HG02798 (cell line): ENCODE data around the gene TGM1.
A peak's percentile ranks its signal among the peaks of the same experiment; 100 is the strongest.
"Not testable (repeated sequence)": the region's sequence is repeated elsewhere in the genome, so short reads cannot be mapped to it uniquely, and the experiment has no call there.

Experiments
- ATAC-seq: cut with Tn5 transposase; IDR thresholded peaks from one replicate; pipeline ENCODE4 v1.9.1; 2021; ENCODE audit warnings: mild to moderate bottlenecking; ENCODE audit not compliant: unreplicated experiment, poor library complexity

Gene TGM1

DNA sequence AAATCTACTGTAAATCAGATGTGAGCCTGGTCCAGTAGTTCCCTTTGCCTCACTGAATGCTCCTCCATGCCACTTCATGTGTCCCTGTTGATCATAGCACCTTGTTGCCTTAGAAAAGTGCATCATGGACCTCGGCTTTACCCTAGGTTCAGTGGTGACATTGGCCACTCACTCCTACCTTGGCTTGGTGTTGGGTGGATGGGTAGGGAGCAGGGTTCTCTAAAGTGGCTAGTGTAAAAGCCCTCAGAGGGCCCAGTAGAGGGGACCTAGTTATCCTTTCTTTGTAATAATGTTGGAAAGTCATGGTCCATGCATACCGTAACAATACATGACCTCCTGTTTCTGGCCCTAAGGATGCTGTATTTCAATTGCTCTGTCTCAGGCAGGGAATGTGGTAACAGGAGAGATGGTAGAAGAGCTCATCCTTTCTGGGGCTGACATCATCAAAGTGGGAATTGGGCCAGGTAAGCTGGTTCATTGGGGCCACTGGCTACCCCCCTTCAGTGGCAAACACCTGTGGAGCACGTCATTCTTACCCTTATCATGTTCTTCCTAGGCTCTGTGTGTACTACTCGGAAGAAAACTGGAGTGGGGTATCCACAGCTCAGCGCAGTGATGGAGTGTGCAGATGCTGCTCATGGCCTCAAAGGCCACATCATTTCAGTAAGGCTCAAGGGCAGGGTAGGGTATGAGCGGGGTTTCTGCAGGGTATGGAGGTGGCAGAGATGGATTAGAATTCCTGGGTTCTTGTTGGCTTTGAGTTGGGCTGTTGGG is 26.1 kb downstream of the TGM1 start:
- ATAC-seq: no peak

DNA sequence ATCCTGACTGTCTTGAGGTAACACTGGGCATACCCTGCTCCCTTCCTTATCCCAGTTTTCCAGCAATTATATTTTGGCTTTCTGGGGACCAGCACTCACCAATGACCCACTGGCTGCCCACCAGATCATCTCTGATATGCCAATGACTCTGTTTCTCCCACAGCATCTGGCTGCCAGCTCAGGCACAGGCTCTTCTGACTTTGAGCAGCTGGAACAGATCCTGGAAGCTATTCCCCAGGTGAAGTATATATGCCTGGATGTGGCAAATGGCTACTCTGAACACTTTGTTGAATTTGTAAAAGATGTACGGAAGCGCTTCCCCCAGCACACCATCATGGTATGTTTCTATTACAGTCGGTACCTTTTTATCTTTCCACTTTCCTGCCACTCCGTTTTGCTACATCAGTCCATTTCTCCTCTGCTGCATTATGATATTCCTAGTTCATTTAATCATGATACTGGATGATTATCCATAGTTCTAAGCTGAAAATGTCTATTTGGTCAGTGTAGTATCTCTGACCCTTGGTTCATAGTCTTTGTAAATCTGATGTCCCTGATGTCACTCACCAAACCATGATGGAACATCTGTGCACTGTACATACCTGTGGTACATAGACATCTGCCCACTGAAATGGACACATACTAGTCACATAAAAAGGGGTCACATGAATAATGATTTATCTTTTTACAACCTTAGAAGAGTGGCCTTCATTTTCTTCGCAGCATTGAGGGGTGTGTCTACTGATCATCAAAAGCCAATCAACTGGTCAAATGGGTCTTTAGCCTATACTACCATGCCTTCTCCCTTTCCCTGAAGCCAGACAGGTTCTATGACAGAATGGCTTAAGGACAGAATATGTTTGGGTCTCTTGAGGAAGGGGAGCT is 26.9 kb downstream of the TGM1 start:
- ATAC-seq: no peak

DNA sequence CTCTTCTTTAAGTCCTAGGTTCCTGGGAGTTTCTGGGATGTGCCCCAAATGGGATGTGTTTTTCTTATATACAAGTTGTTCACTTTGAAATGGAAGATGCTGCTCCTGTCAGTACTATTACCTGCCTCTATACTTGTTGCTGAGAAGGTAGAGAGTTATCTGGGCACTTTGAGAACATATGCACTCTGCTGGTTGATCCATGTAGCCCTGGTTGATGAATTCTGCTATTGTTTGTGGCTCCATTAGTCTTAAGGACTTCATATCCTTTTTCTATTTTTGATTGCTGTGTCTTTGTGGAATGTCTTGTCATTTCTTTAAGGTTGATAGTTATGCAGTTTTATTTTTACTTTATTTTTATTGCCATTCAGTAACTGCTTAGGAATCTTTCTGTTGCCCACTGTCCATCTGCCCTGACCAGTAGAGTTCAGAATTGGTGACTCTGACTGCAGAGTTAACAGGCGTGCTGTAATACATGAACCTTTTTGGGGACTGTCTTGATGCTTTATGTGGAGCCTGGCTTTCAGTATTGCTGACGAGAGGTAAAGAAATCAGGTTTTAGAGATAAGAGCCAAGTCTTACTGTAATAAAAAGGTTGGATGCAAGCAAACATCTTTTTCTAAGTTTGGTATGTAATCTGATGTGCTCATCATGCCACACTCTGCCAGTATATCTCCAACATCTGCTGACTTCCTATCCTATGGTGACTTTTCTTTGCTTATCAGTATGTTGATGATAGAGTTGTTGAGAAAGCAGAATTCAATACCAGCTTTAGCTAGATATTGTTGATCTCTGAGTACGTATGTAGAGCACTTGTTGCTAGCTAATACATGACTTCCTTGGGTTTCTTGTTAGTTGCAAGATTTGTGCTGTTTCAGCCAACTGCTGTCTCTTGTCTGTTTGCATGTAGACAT is 28.6 kb downstream of the TGM1 start:
- no peak for ATAC-seq

DNA sequence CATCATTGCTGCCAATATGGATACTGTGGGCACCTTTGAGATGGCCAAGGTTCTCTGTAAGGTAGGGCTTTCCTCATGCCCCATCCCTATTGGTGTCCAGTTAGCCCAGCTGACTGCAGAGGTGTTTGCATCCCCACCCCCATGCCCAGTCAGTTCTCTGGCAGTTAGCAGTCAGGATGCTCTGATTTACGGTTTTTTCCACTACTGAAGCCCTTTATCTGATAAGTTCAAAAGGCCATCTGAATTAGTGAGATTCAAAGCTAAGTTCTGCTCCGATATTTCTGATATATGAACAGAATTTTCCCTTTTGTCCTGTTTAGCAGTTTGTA is 29.5 kb downstream of the TGM1 start:
- no peak for ATAC-seq

DNA sequence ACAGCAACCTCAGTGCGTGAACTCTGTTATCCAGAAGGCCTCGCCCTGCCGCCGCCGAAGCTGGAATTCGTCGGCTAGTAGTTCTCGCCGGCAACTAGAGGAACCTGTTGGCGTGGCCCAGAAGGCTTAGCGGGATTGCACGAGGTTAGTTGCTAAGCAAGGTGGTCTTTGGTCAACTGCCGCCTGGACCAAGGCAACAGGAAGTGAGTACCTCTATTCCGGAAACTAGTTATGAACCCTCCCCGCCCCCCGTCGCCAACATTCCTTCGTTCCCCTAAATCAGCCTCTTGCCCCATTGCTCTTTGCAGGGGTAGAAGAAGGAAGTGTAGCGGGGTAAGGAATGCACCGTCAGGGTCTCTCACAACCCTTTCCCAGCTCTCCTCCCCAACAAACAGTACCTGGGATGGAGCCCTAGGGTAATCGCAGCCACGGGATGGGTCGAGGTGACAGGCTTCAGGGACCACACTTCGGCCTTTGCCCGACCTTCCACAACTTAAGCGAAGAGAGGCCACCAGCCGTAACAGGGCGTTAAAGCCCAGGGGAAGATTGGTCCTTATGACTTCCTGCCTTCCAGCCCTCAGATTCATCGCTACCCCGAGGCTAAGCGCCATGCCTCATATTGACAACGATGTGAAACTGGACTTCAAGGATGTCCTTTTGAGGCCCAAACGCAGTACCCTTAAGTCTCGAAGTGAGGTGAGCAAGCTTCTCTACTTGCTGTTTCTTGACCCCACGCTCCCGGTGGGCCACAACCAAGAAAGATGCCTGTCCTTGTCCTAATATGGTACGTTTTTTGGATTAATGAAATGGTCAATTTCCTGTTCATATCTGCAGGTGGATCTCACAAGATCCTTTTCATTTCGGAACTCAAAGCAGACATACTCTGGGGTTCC is 30.1 kb downstream of the TGM1 start, which contains the start of gene GMPR2:
TSS of gene GMPR2 (plus strand) at position 285 of the 893 bp plus-strand sequence. CDS start at position 610, 325 bp downstream.
- ATAC-seq: peak; percentile 74

DNA sequence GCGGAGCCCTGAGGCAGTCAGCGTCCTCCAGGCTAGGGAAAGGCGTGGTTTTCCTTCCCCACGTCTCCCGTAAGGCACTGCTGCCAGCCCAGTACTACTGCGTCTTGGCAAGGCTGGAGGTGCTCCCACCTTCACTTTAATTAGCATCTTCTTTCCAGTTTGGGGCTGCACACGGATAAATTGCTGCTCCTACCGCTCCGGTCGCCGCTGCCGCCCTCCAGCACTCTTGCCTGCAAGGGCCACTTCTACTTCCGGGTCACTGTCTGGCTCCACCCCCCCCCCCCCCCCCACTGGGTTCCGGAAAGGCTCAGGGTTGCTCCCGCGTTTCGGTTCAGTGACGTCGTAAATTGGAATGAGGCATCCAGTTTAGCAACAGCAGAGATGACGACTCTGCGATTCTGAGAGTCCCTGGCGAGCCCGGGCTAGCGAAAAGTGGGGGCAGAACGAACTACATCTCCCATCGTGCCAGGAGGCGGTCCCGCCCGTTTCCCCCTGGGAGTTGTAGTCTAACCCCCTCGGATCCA is 30.8 kb downstream of the TGM1 start, which contains the start of gene NEDD8:
TSS of gene NEDD8 (minus strand) at position 247 of the 524 bp plus-strand sequence. CDS start at position 147, 100 bp downstream.
- ATAC-seq: peak; percentile 77

DNA sequence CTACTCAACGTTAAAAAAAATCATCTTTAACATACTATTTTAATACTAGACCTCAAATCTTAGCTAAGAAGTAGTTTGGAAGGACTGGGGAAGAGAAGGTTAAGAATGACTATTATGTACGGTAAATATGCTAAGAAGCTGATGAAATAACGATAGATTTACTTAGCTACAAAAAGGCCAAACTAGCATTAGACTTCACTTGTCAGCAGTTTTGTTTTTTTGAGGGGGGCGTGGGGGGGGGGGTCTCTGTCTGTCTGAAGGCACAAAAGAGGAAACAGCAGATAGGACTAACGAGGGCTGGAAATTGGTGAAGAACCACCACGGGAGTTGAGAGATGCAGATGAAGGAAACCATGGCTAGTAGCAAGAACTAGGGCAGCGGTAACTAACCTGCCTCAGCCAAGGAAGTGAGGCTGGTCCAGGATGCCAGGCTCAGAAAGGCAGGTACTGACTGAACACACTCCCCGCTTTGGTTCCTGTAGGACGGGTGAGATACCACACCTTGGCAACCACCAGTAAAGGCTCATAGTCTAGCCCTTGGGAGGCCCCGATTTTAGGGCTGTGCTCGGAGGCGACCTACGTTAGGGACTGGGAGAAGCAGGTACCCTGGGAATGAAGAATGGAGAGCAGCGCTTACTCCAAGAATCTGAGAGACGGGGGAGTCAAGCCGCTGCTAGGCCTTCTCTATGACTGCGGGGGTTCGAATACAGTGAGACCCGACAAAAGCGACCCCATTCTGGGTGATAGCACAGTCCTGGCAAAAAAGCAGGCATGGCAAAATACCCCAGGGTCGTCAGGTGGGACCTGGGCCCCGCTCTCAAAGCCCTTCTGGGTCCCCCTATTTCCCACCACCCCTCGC is 31.5 kb downstream of the TGM1 start:
- ATAC-seq: no peak

DNA sequence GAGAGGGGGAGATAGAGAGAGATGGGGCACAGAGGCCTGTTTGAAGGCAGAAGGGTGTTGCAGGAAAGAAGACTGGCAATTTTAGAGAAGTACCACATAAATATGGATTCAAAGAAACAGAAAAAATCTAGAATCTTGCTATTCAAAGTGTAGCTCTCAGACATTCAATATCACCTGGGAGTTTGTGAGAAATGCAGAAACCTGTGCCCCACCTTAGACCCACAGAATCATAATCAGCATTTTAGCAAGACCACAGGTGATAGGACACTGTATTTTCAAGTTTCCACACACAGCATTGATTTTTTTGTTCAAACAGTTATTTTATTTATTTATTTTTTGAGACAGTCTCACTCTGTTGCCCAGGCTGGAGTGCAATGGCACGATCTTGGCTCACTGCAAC is 34.1 kb downstream of the TGM1 start:
- no peak for ATAC-seq

DNA sequence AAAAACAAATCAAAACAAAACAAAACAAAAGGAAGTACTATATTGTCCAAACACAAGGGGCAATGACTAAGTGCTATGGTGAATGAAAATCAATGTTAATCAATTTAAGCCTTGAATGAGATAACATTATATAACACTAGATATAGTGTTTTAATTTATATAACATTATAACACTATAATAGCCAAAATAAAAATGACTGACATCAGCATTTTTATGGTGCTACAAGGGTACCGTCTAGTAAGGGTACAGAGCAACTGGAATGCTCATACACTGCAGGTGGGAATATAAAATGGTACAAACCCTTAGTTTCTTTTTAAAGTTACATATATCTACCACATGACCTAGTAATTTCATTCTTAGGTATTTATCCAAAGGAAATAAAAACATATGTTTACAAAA is 36.5 kb downstream of the TGM1 start:
- ATAC-seq: no peak

DNA sequence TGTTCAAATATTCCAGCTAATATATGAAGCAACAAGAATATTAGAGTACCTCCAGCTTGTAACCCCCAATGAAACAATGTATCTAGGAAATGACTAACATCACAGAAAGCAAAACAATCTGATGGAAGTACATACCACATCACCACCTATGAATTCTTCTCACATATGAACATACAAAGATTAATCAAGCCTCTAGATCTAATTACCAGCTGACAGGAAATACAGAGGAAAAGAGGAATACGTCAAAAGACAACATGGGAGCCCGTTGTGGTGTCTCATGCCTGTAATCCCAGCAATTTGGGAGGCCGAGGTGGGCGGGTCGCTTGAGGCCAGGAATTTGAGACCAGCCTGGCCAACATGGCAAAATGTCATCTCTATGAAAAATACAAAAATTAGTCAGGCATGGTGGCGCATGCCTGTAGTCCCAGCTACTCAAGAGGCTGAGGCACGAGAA is 38.3 kb downstream of the TGM1 start:
- no peak for ATAC-seq

DNA sequence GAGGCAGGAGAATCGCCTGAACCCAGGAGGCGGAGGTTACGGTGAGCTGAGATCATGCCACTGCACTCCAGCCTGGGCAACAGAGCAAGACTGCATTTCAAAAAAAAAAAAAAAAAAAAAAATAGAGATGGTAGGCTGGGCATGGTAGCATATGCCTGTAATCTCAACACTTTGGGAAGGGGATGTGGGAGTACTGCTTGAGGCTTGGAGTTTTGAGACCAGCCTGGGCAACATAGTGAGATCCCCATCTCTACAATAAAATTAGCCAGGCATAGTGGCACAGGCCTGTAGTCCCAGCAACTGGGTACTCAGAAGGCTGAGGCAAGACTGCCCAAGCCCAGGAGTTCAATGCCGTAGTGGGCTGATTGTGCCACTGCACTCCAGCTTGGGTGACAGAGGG is 40.0 kb downstream of the TGM1 start:
- not testable (repeated sequence) for ATAC-seq

DNA sequence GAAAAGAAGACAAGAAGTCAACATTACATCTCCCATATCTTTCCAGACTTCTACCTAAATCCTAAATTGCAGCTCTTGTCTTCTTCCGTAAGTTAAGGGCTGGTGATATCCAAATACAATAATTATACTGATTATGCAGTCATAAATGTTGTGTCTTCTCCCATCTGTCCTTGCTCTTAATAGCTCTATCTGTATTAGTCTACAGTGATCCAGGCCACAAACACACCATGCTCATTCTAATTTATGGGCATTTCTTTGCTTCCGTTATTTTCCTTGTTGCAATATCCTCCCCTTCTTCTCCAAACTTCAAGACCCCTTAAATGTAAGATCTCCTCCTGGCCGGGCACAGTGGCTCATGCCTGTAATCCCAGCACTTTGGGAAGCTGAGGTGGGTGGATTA is 43.5 kb downstream of the TGM1 start:
- no peak for ATAC-seq

DNA sequence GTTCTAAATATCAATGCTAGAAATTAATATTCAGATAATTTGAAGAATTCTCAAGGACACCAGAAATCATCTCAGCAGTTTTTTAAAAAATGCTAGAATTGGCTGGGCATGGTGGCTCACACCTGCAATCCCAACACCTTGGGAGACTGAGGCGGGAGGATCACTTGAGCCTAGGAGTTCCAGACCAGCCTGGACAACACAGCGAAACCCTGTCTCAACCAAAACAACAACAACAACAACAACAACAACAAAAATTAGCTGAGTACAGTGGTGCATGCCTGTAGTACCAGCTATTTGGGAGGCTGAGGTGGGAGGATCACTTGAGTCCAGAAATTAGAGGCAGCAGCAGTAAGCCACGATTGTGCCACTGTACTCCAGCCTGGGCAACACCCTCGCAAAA is 43.9 kb downstream of the TGM1 start:
- ATAC-seq: no peak

DNA sequence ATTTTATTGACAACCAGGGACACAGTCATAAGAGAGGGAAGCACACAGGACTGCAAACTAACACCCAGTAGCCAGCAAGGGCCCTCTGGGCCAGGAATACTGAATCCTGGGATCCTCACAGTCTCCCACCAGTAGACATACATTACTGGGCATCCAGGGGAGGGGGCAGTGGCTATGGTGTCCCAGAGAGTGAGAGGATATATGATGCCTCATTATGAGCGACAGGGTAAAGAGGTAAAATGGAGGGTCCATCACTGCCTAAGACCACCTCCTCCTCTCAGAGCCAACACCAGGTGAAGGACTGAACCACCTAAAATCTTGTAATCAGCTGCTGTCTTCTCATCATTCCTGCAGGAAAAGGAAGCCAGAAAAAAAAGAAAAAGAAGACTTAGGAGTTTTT is 46.1 kb downstream of the TGM1 start:
- not testable (repeated sequence) for ATAC-seq

DNA sequence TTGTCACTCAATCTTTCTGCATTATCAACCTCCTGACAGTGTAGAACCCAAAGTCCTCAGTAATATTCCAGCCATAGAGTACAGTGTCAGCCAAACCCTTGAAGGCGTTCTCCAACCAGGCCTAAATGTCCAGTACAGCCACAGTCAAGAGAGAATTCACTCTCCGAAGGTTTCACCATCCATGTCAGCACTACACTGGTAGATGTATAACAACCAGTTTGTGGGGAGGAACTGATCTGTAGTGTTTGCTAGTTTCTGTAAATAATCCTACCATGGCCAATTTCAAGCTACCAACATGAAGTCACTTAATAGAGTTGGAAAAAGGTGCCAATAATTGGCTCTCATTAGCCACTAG is 46.7 kb downstream of the TGM1 start:
- no peak for ATAC-seq

DNA sequence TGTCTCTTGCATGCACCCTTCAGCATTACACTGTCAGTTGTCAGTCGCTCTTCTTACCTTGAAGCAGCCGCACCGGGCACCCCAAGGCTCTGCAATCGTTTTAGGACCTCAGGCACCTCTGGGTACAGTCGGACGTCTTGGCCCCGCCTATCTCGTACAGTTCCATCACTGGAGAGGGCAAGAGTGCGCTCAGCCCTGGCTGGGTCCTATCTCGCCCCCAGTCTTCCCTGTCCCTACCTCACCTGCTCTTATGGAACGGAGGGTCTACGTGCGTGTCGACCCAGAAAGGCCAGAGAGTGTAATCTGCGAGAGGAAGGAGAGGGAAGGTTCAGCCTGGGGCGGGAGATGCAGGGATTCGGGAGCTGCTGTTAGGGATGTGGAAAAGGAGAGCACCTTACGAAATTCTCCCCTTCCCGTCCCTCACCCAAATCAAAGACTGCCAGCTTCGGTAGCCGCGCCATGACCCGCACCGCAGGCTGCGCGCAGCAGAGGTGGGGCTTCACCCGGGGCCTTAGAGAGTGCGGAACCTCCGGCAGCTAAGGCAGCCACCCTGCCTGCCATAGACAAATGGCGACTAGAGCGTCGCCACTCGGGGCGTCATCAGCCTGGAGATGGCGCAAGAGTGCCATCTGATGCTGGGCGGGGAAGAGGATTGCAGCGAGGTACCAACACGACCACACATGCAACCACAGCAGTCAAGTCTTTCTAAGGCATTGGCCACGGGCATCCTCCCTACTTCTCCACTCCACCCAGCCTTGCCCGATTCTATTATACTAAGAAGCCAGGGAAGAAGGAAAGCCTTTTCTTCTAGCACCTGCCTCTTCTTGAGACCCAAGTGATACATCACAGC is 47.3 kb downstream of the TGM1 start, which contains the start of gene MDP1:
TSS of gene MDP1 (minus strand) at position 572 of the 850 bp plus-strand sequence. CDS start at position 461, 111 bp downstream.
- peak; percentile 74 for ATAC-seq
